ENCODE data around the gene SLC2A13.
"Not testable (repeated sequence)": the region's sequence is repeated elsewhere in the genome, so short reads cannot be mapped to it uniquely, and the experiment has no call there.

SLC2A13 gene

GRCh38 chr12:39755478-39755877, 350.4 kb downstream of the SLC2A13 start:
- DNase-seq (ENCODE audit: low read depth) = no peak

GRCh38 chr12:39752482-39753137, 353.3 kb downstream of the SLC2A13 start:
- DNase-seq (ENCODE audit: low read depth) = no peak

GRCh38 chr12:39746151-39746550, 359.7 kb downstream of the SLC2A13 start:
- not testable (repeated sequence) for DNase-seq (ENCODE audit: low read depth)

GRCh38 chr12:39743655-39744054, 362.2 kb downstream of the SLC2A13 start:
- no peak for DNase-seq (ENCODE audit: low read depth)

GRCh38 chr12:39736406-39736805, 369.5 kb downstream of the SLC2A13 start:
- DNase-seq (ENCODE audit: low read depth) = no peak

- no peak for DNase-seq (ENCODE audit: low read depth)
These were observed 382.1 kb downstream of the SLC2A13 start for GRCh38 chr12:39723831-39724230.

- DNase-seq (ENCODE audit: low read depth) = no peak
These were observed 383.4 kb downstream of the SLC2A13 start for GRCh38 chr12:39722504-39722903.

- DNase-seq (ENCODE audit: low read depth) = no peak
These were observed 392.3 kb downstream of the SLC2A13 start for GRCh38 chr12:39713552-39713951.

- no peak for DNase-seq (ENCODE audit: low read depth)
These were observed 393.5 kb downstream of the SLC2A13 start for GRCh38 chr12:39712334-39712733.

Data from amniotic epithelial cell (primary cell).